Endothelial cell of umbilical vein (primary cell): ENCODE data around the gene KLB. TPM values are rescaled to one million over a fixed set of nuclear protein-coding genes. Genes with fewer than 3 reads are reported as not detected.

ENCODE experiments used
- BruUV-seq: library from RNA; stranded (reverse); fragments of 400-500 nt; replicated peaks from 2 replicates; lab custom pipeline; 2021; lab: Mats Ljungman, UMichigan
- CTCF ChIA-PET: fragments of 300-600, 350-600 bp; sonication (Branson Sonifier 250); formaldehyde crosslinking; loops from one replicate; lab custom pipeline; 2021; ENCODE audit warnings: antibody characterized with exemption, inconsistent platforms; lab: Charles Lee
- POLR2A ChIA-PET: fragments of 300-600, 350-600 bp; sonication (Branson Sonifier 250); formaldehyde crosslinking; loops from one replicate; lab custom pipeline; 2021; ENCODE audit warnings: antibody characterized with exemption, inconsistent platforms; lab: Charles Lee
- DNase-seq: peaks from one replicate; pipeline ENCODE4 v3.0.0-alpha.2; 2011; ENCODE audit warnings: low read depth, low spot score
- FAIRE-seq: peaks from 2 replicates; lab custom pipeline; 2011; peaks lifted over from hg19 to GRCh38; lab: Jason Lieb, UNC
- H2AFZ ChIP-seq: 2 replicates; pipeline ENCODE4 v1.6.0; 2012; ENCODE audit warnings: low read depth, low read length, control low read depth, inconsistent platforms
- H3K27ac ChIP-seq: 2 replicates; pipeline ENCODE4 v1.5.1; 2011; ENCODE audit warnings: low read depth, mild to moderate bottlenecking, control low read depth, low read length, moderate library complexity; ENCODE audit not compliant: insufficient read depth
- H3K27me3 ChIP-seq, 2 experiments: 2 replicates each; pipeline versions ENCODE4 v1.6.0 to v1.6.1; 2011; ENCODE audit warnings: low read length in 2 of 2, mixed read lengths in 1 of 2; ENCODE audit not compliant: control insufficient read depth in 2 of 2, insufficient read depth in 2 of 2
- H3K36me3 ChIP-seq, 2 experiments: 2 replicates in 1 of 2; 3 replicates in 1 of 2; pipeline ENCODE4 v1.5.1; 2011; ENCODE audit warnings: low read length in 2 of 2, mild to moderate bottlenecking in 1 of 2, moderate library complexity in 1 of 2; ENCODE audit not compliant: control insufficient read depth in 2 of 2, insufficient read depth in 2 of 2; ENCODE audit errors: extremely low read depth in 1 of 2
- H3K4me1 ChIP-seq: 3 replicates; pipeline ENCODE4 v1.5.1; 2011; ENCODE audit warnings: mild to moderate bottlenecking, low read length; ENCODE audit not compliant: control insufficient read depth, insufficient read depth; ENCODE audit errors: extremely low read depth
- H3K4me2 ChIP-seq: 2 replicates; pipeline ENCODE4 v1.6.1; 2011; ENCODE audit warnings: low read length, control low read depth, mixed read lengths; ENCODE audit not compliant: insufficient read depth
- H3K4me3 ChIP-seq, 3 experiments: fragments of 200-600 bp in 1 of 3; sonication (generic), shearing (Covaris generic) in 1 of 3; replicated peaks in 1 of 3; 2 replicates each; pipeline ENCODE4 v1.5.1; 2011 to 2016; ENCODE audit warnings: control low read depth in 3 of 3, low read length in 3 of 3, mild to moderate bottlenecking in 2 of 3, inconsistent platforms in 1 of 3, low read depth in 1 of 3, moderate library complexity in 1 of 3; ENCODE audit not compliant: insufficient read depth in 1 of 3
- H3K79me2 ChIP-seq: 2 replicates; pipeline ENCODE4 v1.6.0; 2012; ENCODE audit warnings: low read length, inconsistent platforms; ENCODE audit not compliant: control insufficient read depth, insufficient read depth
- H3K9ac ChIP-seq: replicated peaks from 2 replicates; pipeline ENCODE3; 2011; ENCODE audit warnings: low read length, control low read depth; ENCODE audit not compliant: insufficient read depth; ENCODE audit errors: extremely low read depth
- H3K9me1 ChIP-seq: replicated peaks from 3 replicates; pipeline ENCODE4 v1.6.0; 2011; ENCODE audit warnings: mild to moderate bottlenecking, low read length; ENCODE audit not compliant: control insufficient read depth, insufficient read depth; ENCODE audit errors: extremely low read depth
- H3K9me3 ChIP-seq: replicated peaks from 2 replicates; pipeline ENCODE4 v1.5.1; 2012; ENCODE audit warnings: low read length, inconsistent platforms; ENCODE audit not compliant: control insufficient read depth, insufficient read depth
- H4K20me1 ChIP-seq: replicated peaks from 2 replicates; pipeline ENCODE3; 2011; ENCODE audit warnings: mild to moderate bottlenecking, low read length; ENCODE audit not compliant: control insufficient read depth, insufficient read depth; ENCODE audit errors: extremely low read depth
- CTCF ChIP-seq, 2 donors: IDR thresholded peaks; 1 replicate in 1 of 2; 2 replicates in 1 of 2; pipeline ENCODE4 v1.5.1; 2011; ENCODE audit warnings: low read length in 2 of 2, mild to moderate bottlenecking in 2 of 2, moderate library complexity in 2 of 2, control low read depth in 1 of 2, inconsistent platforms in 1 of 2, low read depth in 1 of 2; ENCODE audit not compliant: insufficient read depth in 1 of 2; ENCODE audit errors: extremely low read depth in 1 of 2
- EZH2 ChIP-seq: IDR thresholded peaks from 2 replicates; pipeline ENCODE4 v1.6.1; 2012; ENCODE audit warnings: borderline replicate concordance, low read depth, mild to moderate bottlenecking, moderate library complexity, low read length, inconsistent platforms; ENCODE audit not compliant: severe bottlenecking
- FOS ChIP-seq: IDR thresholded peaks from 2 replicates; pipeline ENCODE4 v1.6.1; 2011; ENCODE audit warnings: mild to moderate bottlenecking, low read length, moderate library complexity, borderline replicate concordance; ENCODE audit not compliant: insufficient read depth
- GATA2 ChIP-seq: IDR thresholded peaks from 2 replicates; pipeline ENCODE4 v1.7.0; 2011; ENCODE audit warnings: low read depth, mild to moderate bottlenecking, moderate library complexity, mixed read lengths, low read length; ENCODE audit not compliant: insufficient read length, insufficient read depth
- JUN ChIP-seq: IDR thresholded peaks from 2 replicates; pipeline ENCODE4 v1.6.1; 2011; ENCODE audit warnings: borderline replicate concordance, low read depth; ENCODE audit not compliant: insufficient read length, insufficient read depth
- MAX ChIP-seq: IDR thresholded peaks from 2 replicates; pipeline ENCODE4 v1.6.1; 2011; ENCODE audit not compliant: insufficient read depth, insufficient read length
- MYC ChIP-seq: IDR thresholded peaks from one replicate; pipeline ENCODE4 v1.6.1; 2011; ENCODE audit warnings: mild to moderate bottlenecking, low read depth, low read length
- POLR2A ChIP-seq: IDR thresholded peaks from 2 replicates; pipeline ENCODE4 v1.6.1; 2012; ENCODE audit warnings: low read depth, mild to moderate bottlenecking, control low read depth, low read length
- POLR2AphosphoS5 ChIP-seq: IDR thresholded peaks from 2 replicates; pipeline ENCODE4 v1.6.1; 2012; ENCODE audit warnings: low read depth, mild to moderate bottlenecking, control low read depth, low read length, moderate library complexity; ENCODE audit not compliant: insufficient read depth
- dilution Hi-C: fragments of 300-500 bp; cut with MboI; formaldehyde crosslinking; loops from one replicate; pipeline ENCODE4 v1.15.0; 2019; ENCODE audit warnings: low sequenced_read_pairs; ENCODE audit not compliant: extremely low pct_ligation_motif_present
- intact Hi-C: fragments of 100-400 bp; cut with micrococcal nuclease; formaldehyde crosslinking; loops from one replicate; pipeline ENCODE4 v1.10.0; 2022
- polyA plus RNA-seq, 4 experiments: library from polyadenylated mRNA; depleted of rRNA in 3 of 4; stranded (reverse) in 3 of 4; unstranded in 1 of 4; fragments of >200 nt; gene quantifications; 2 replicates each; pipeline versions ENCODE4 v1.2.1 to v1.2.3, GENCODE V29; 2011 to 2012; ENCODE audit warnings: missing spikeins in 1 of 4
- total RNA-seq: library from RNA; stranded (reverse); gene quantifications from 2 replicates; pipeline ENCODE4 v1.2.3, GENCODE V29; 2021

Gene KLB
- total and polyA plus RNA-seq, 2 donors (not counting 3 experiments of a cell fraction or from before 2014, with no cell fraction given), result 0.01 TPM; not detected in 1

- Histone ChIP-seq H3K79me2 (no peaks in the 10 kb centered on the region), H3K9ac (no peak overlapping the region), H3K27ac (no peak overlapping the region), H3K9me3 (no peaks in the 10 kb centered on the region), H3K27me3 (no peaks in the 10 kb centered on the region), H4K20me1 (no peaks in the 10 kb centered on the region), H3K4me1 (no peaks in the 10 kb centered on the region), H3K4me2 (no peak overlapping the region), H3K4me3 (no peak overlapping the region), H3K36me3 (peaks cover 0 to 4% of the 10 kb centered on the region in 2 experiments), H3K9me1 (no peaks in the 10 kb centered on the region), H2AFZ (no peak overlapping the region)
- ChIA-PET POLR2A (no interaction called here), CTCF (no interaction called here)
- dilution Hi-C loops (no loop called here), intact Hi-C loops (no loop called here)
- BruUV-seq, result no TSS peak
- DNase-seq (no peak), FAIRE-seq (no peak)
- TF ChIP-seq EZH2 (no peak), CTCF (IDR thresholded peaks at IDR 0.05; ENCODE audit: extremely low read depth in 1 of 2, insufficient read depth in 1 of 2, low read depth in 1 of 2, low read length in 2 of 2) (no peak), MYC (no peak), JUN (no peak), MAX (no peak), POLR2A (no peak), FOS (no peak), POLR2AphosphoS5 (no peak), GATA2 (no peak)
Observed at GRCh38 chr4:39494354-39494753, 87.6 kb downstream of the KLB start.
